Measurements from ENCODE around the gene FAM124A.
A peak's percentile ranks its signal among the peaks of the same experiment; 100 is the strongest.

The FAM124A gene

DNA sequence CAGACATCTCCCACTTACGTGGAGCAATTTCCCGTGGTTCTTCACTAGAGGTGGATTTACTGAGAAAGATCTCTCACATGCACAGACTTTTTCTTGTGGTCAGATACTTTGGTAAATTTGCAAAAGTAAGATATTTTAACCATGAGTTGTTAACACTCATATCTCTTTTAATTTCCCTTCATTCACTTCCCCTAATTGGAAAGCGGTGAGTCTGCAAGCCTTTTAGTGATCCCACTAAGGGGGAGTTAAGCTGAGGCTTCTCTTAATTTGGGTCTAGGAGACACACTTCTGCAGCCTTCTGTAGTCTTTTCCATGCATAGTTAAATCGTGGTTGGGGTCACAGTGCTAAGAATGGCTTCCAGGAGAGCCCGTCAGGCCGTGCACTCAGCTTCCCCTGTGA lies 86.6 kb downstream of the FAM124A start:
- no peak for DNase-seq (ENCODE audit: low read depth)

GRCh38 chr13:51311231-51311630 lies 89.0 kb downstream of the FAM124A start:
- no peak for DNase-seq (ENCODE audit: low read depth)

GRCh38 chr13:51311957-51312520 lies 89.8 kb downstream of the FAM124A start:
- DNase-seq (ENCODE audit: low read depth): no peak

GRCh38 chr13:51313619-51314018 lies 91.4 kb downstream of the FAM124A start:
- DNase-seq (ENCODE audit: low read depth): no peak

GRCh38 chr13:51317262-51317661 lies 95.1 kb downstream of the FAM124A start:
- peak; percentile 38 for DNase-seq (ENCODE audit: low read depth)

DNA sequence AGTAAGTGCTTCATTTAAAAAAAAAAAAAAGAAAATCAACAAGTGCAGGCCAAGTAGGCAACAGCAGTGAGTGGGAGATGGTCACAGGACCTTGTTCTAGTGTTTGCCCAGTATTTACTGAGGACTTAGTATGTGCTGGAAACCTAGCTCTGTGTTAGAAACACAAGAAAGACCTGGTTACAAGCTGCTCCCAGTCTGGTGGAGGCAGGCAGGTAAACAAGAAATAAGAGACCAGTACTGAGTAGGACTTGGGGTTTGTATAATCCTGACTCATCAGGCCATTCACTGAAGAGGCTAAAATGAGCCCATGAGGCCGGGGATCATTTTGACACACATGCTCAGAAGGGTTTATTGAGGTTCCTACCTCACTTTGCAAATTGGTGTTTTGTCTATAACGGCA lies 95.8 kb downstream of the FAM124A start:
- no peak for DNase-seq (ENCODE audit: low read depth)

DNA sequence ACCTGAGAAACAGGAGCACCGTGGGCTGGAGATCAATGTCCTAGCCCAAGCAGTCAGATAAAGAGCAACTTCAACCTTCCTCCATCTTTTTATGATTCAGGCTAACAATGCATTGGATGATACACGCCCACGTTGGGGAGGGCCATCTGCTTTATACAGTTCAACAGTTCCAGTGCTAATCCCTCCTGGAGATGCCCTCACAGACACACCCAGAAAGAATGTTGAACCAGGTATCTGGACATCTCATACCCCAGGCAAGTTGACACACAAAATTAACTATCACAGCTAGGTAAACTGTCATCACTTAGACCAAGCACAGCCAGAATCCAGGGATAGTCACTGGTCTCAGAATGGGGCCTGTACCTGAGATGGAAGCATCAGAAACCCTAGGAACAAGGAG lies 96.7 kb downstream of the FAM124A start:
- DNase-seq (ENCODE audit: low read depth): no peak

- no peak for DNase-seq (ENCODE audit: low read depth)
Observed at GRCh38 chr13:51321836-51322235, 99.6 kb downstream of the FAM124A start.

GRCh38 chr13:51322826-51323225 lies 100.6 kb downstream of the FAM124A start:
- no peak for DNase-seq (ENCODE audit: low read depth)

DNA sequence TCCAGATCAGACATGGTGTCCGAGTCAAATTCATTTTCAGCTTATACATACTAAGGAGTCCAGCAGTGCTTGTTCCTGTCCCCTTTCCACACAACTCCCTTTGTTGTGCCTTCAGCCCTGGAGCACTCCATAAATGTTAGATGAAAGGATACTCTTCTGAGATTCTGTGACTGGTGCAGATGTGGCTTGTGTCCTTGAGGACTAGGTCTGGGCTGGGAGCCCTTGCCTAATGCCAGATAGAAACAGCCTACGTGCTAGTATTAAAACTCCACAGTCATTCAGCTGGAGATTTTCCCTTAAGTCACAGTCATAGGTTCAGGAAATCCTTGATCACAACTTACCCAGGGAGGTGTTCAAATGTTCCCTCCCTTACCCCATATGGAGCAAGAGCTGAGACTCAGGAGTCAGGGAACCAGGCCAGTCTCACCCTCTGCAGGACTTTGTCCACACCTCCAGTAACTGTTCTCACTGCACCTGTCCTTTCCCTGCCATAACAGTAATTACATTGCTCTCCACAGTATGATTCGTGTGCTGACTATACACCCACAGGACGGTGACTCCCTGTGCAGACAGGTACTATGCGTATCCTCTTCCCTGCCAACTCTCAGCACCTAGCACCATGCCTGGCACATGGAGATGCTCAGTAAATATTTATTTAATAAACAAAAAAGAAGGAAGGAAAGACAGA lies 101.8 kb downstream of the FAM124A start:
- no peak for DNase-seq (ENCODE audit: low read depth)

DNA sequence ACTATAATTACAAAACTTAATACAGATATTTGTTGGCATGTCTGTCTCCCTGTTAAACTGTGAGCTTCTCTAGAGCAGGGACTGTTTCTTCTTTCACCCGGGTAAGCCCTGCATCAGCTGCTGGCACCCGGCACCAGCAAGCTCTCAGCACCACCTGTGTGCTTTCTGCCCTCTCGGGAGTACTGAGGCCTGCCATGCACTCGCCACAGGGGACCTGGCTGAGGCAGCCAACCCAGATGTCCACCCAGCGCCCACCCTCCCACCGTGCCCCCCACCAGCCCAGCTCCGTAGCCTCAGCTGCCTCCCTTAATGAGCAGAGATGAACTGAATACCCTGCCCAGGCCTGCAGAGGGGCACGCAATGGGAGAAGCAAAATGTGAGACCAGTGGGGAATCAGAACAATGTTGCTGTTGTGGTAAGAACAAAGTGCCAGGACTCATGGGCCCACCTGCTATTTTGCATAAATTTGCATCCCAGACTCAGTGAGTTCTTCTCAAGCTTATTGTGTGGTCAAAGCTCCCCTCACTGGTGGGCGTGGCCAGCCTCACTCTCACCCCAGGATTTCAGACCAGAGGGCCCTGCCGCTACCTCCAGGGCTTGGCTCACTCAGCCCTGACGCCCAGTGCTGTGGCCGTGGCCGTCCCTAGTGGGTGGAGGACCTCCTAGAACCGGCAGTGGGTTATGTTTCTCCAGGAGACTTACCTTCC lies 102.7 kb downstream of the FAM124A start:
- no peak for DNase-seq (ENCODE audit: low read depth)

- DNase-seq (ENCODE audit: low read depth): no peak
Observed at GRCh38 chr13:51325837-51326236, 103.6 kb downstream of the FAM124A start.

GRCh38 chr13:51326777-51327176 lies 104.6 kb downstream of the FAM124A start:
- no peak for DNase-seq (ENCODE audit: low read depth)

DNA sequence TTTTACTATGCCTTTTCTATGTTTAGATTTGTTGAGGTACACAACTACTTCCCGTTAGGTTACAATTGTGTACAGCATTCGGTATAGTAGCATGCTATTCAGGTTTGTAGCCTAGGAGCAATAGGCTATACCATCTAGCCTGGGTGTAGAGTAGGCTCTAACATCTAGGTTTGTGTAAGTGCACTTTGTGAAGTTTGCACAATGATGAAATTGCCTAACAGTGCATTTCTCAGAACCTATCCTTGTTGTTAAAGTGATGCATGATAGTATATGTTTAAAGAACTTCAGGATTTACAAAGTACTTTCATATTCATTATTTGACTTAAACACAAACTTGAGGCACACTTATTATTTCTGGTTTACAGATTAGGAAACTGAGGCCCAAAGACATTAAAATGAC lies 105.8 kb downstream of the FAM124A start:
- DNase-seq (ENCODE audit: low read depth): no peak

GRCh38 chr13:51328488-51328887 lies 106.3 kb downstream of the FAM124A start:
- no peak for DNase-seq (ENCODE audit: low read depth)

GRCh38 chr13:51329606-51330005 lies 107.4 kb downstream of the FAM124A start:
- DNase-seq (ENCODE audit: low read depth): no peak

- DNase-seq (ENCODE audit: low read depth): peak; percentile 55
Observed at GRCh38 chr13:51330791-51331190, 108.6 kb downstream of the FAM124A start.

GRCh38 chr13:51331354-51331861 lies 109.2 kb downstream of the FAM124A start:
- no peak for DNase-seq (ENCODE audit: low read depth)

- DNase-seq (ENCODE audit: low read depth): no peak
Observed at GRCh38 chr13:51332566-51333361, 110.6 kb downstream of the FAM124A start.

GRCh38 chr13:51333421-51333820 lies 111.2 kb downstream of the FAM124A start:
- DNase-seq (ENCODE audit: low read depth): no peak

- DNase-seq (ENCODE audit: low read depth): no peak
Observed at GRCh38 chr13:51333826-51334225, 111.6 kb downstream of the FAM124A start.
